ENCODE results near the gene TBC1D14. TPM values are rescaled to one million over a fixed set of nuclear protein-coding genes. Genes with fewer than 3 reads are reported as not detected.

Gene TBC1D14
- total RNA-seq, 1 experiment from 2014 or later, result 35.2 TPM

GRCh38 chr4:7016086-7016485 lies 106.5 kb downstream of the TBC1D14 start:
- H3K27ac ChIP-seq (ENCODE audit: low read length), result no peak overlapping the region
- H2AFZ ChIP-seq (ENCODE audit: low read length), result no peak overlapping the region
- no peaks in the 10 kb centered on the region for H3K9me3 ChIP-seq (ENCODE audit: low read length)
- no peaks in the 10 kb centered on the region for H3K27me3 ChIP-seq (ENCODE audit: low read length)
- peaks cover 12% of the 10 kb centered on the region; the same call in 1 of the 2 replicates for H3K36me3 ChIP-seq (ENCODE audit: insufficient read depth, low read length)
- H3K9me2 ChIP-seq (replicated peaks; ENCODE audit: insufficient read depth, low read length), result no peaks in the 10 kb centered on the region
- no peak for DNase-seq
- no peaks in the 10 kb centered on the region for H4K20me1 ChIP-seq (ENCODE audit: insufficient read depth, low read depth, low read length)
- no peak overlapping the region for H3K4me3 ChIP-seq (ENCODE audit: low read length)
- no peak overlapping the region for H3K4me2 ChIP-seq (ENCODE audit: low read depth, low read length, poor library complexity, severe bottlenecking)
- H3K79me2 ChIP-seq (ENCODE audit: low read length), result no peaks in the 10 kb centered on the region; the same call in 1 of the 2 replicates
- no peak overlapping the region for H3K9ac ChIP-seq (ENCODE audit: low read length)
- peaks cover 16% of the 10 kb centered on the region for H3K4me1 ChIP-seq (ENCODE audit: low read length)

- Histone ChIP-seq H2AFZ (ENCODE audit: low read length) (no peak overlapping the region), H3K9ac (ENCODE audit: low read length) (no peak overlapping the region), H3K79me2 (ENCODE audit: low read length) (no peaks in the 10 kb centered on the region; the same call in 1 of the 2 replicates), H4K20me1 (ENCODE audit: insufficient read depth, low read depth, low read length) (no peaks in the 10 kb centered on the region), H3K36me3 (ENCODE audit: insufficient read depth, low read length) (peaks cover 12% of the 10 kb centered on the region; the same call in 1 of the 2 replicates), H3K9me3 (ENCODE audit: low read length) (no peaks in the 10 kb centered on the region), H3K27me3 (ENCODE audit: low read length) (no peaks in the 10 kb centered on the region), H3K4me1 (ENCODE audit: low read length) (peaks cover 16% of the 10 kb centered on the region), H3K9me2 (replicated peaks; ENCODE audit: insufficient read depth, low read length) (no peaks in the 10 kb centered on the region), H3K27ac (ENCODE audit: low read length) (no peak overlapping the region), H3K4me2 (ENCODE audit: low read depth, low read length, poor library complexity, severe bottlenecking) (no peak overlapping the region), H3K4me3 (ENCODE audit: low read length) (no peak overlapping the region)
- no peak for DNase-seq
These were observed 106.9 kb downstream of the TBC1D14 start for GRCh38 chr4:7016512-7016911.

DNA sequence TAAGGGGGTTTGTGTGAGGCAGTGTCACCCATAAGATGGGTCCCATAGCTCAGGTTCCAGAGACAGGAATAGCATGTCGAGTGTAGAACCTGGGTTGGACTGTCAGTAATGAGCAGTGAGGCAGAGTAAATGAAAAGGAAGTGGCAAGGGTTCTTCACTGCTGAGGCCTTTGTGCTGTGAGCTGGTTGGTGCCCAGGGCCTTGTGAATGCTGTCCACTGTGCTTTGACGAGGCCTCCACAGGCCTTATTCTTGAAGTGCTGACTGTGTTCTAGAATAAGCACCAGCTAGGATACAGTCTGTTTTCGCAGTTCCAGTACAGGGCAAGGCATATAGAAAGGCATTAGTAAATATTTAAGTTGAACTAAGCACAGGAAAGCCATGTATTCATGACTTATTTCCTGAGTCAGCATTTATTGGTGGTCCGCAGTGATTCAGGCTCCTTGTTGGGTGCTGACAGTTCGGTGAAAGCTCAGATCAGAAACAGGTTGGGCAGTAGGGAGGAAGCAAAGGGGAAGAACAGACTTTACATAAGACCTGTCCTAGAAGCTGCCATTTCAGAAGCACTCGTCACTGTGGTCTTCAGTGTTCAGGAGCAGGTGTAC lies 107.9 kb downstream of the TBC1D14 start:
- Histone ChIP-seq H3K4me2 (ENCODE audit: low read depth, low read length, poor library complexity, severe bottlenecking) (no peak overlapping the region), H3K79me2 (ENCODE audit: low read length) (no peaks in the 10 kb centered on the region; the same call in 1 of the 2 replicates), H3K27ac (ENCODE audit: low read length) (no peak overlapping the region), H2AFZ (ENCODE audit: low read length) (no peak overlapping the region), H3K9me3 (ENCODE audit: low read length) (no peaks in the 10 kb centered on the region), H3K4me3 (ENCODE audit: low read length) (no peak overlapping the region), H4K20me1 (ENCODE audit: insufficient read depth, low read depth, low read length) (no peaks in the 10 kb centered on the region), H3K36me3 (ENCODE audit: insufficient read depth, low read length) (peaks cover 12% of the 10 kb centered on the region; the same call in 1 of the 2 replicates), H3K4me1 (ENCODE audit: low read length) (peaks cover 16% of the 10 kb centered on the region), H3K9ac (ENCODE audit: low read length) (no peak overlapping the region), H3K9me2 (replicated peaks; ENCODE audit: insufficient read depth, low read length) (no peaks in the 10 kb centered on the region), H3K27me3 (ENCODE audit: low read length) (no peaks in the 10 kb centered on the region)
- no peak for DNase-seq

DNA sequence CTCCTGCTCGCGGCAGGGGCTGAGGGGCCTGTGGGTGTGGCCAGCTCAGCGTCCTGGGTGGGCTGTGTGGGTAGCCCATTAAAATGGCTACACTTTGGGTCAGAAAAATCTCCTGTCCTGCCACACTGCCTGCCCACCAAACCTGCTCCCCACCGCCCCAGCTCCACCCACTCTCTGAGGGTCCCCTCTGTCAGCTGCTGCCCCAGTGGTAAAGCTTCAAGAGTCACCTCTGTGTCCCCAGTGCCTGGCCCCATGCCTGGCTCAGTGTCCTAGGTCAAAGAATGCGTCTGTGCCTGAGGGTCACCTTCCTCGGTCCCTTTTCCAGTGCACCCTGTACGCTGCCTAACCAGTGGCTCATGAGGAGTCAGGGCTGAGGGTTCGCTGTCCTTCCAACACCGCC lies 108.7 kb downstream of the TBC1D14 start:
- no peaks in the 10 kb centered on the region; the same call in 1 of the 2 replicates for H3K79me2 ChIP-seq (ENCODE audit: low read length)
- no peak overlapping the region for H3K4me3 ChIP-seq (ENCODE audit: low read length)
- H3K4me1 ChIP-seq (ENCODE audit: low read length), result peaks cover 12% of the 10 kb centered on the region
- peaks cover 9% of the 10 kb centered on the region; the same call in 1 of the 2 replicates for H3K36me3 ChIP-seq (ENCODE audit: insufficient read depth, low read length)
- no peak overlapping the region for H3K9ac ChIP-seq (ENCODE audit: low read length)
- no peaks in the 10 kb centered on the region for H3K9me3 ChIP-seq (ENCODE audit: low read length)
- H3K4me2 ChIP-seq (ENCODE audit: low read depth, low read length, poor library complexity, severe bottlenecking), result no peak overlapping the region
- H3K27me3 ChIP-seq (ENCODE audit: low read length), result no peaks in the 10 kb centered on the region
- no peaks in the 10 kb centered on the region for H3K9me2 ChIP-seq (replicated peaks; ENCODE audit: insufficient read depth, low read length)
- H3K27ac ChIP-seq (ENCODE audit: low read length), result no peak overlapping the region
- DNase-seq, result no peak
- no peaks in the 10 kb centered on the region for H4K20me1 ChIP-seq (ENCODE audit: insufficient read depth, low read depth, low read length)
- no peak overlapping the region for H2AFZ ChIP-seq (ENCODE audit: low read length)

DNA sequence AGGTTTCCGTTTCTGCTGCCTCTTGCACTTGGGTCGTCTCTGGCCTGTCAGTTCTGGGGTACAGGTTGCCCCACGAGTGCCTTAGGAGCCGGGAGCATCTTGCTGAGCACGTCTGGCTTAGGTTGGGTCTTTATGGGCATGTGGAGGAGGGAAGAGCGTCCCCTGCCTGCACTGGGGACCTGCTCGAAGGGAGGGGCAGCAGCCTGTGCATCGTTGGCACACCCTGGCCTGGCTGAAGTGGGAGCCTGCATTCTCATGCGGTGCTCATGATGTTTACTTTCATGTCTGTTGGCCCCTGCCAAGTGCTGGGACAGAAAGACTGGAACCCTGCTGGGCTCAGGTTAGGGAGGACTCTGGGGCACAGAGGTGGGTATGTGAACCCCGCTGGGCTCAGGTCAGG lies 109.7 kb downstream of the TBC1D14 start:
- no peaks in the 10 kb centered on the region; the same call in 1 of the 2 replicates for H3K79me2 ChIP-seq (ENCODE audit: low read length)
- no peaks in the 10 kb centered on the region for H3K9me3 ChIP-seq (ENCODE audit: low read length)
- no peak overlapping the region for H3K4me3 ChIP-seq (ENCODE audit: low read length)
- H3K9me2 ChIP-seq (replicated peaks; ENCODE audit: insufficient read depth, low read length), result no peaks in the 10 kb centered on the region
- peaks cover under 1% of the 10 kb centered on the region for H3K4me1 ChIP-seq (ENCODE audit: low read length)
- H3K27ac ChIP-seq (ENCODE audit: low read length), result no peak overlapping the region
- no peak overlapping the region for H3K9ac ChIP-seq (ENCODE audit: low read length)
- peaks cover 5% of the 10 kb centered on the region; the same call in 1 of the 2 replicates for H3K36me3 ChIP-seq (ENCODE audit: insufficient read depth, low read length)
- no peaks in the 10 kb centered on the region for H3K27me3 ChIP-seq (ENCODE audit: low read length)
- H4K20me1 ChIP-seq (ENCODE audit: insufficient read depth, low read depth, low read length), result no peaks in the 10 kb centered on the region
- H3K4me2 ChIP-seq (ENCODE audit: low read depth, low read length, poor library complexity, severe bottlenecking), result no peak overlapping the region
- H2AFZ ChIP-seq (ENCODE audit: low read length), result no peak overlapping the region
- DNase-seq, result no peak

GRCh38 chr4:7020290-7020689 lies 110.7 kb downstream of the TBC1D14 start:
- Histone ChIP-seq H3K9me2 (replicated peaks; ENCODE audit: insufficient read depth, low read length) (no peaks in the 10 kb centered on the region), H3K9me3 (ENCODE audit: low read length) (no peaks in the 10 kb centered on the region), H3K4me2 (ENCODE audit: low read depth, low read length, poor library complexity, severe bottlenecking) (no peak overlapping the region), H3K36me3 (ENCODE audit: insufficient read depth, low read length) (peaks cover 3% of the 10 kb centered on the region; the same call in 1 of the 2 replicates), H3K9ac (ENCODE audit: low read length) (no peak overlapping the region), H2AFZ (ENCODE audit: low read length) (no peak overlapping the region), H3K79me2 (ENCODE audit: low read length) (no peaks in the 10 kb centered on the region; the same call in 1 of the 2 replicates), H3K27ac (ENCODE audit: low read length) (no peak overlapping the region), H4K20me1 (ENCODE audit: insufficient read depth, low read depth, low read length) (no peaks in the 10 kb centered on the region), H3K4me1 (ENCODE audit: low read length) (no peaks in the 10 kb centered on the region), H3K27me3 (ENCODE audit: low read length) (no peaks in the 10 kb centered on the region), H3K4me3 (ENCODE audit: low read length) (no peak overlapping the region)
- DNase-seq, result no peak

GRCh38 chr4:7020856-7021255 lies 111.2 kb downstream of the TBC1D14 start:
- Histone ChIP-seq H3K9me2 (replicated peaks; ENCODE audit: insufficient read depth, low read length) (no peaks in the 10 kb centered on the region), H3K79me2 (ENCODE audit: low read length) (no peaks in the 10 kb centered on the region; the same call in 1 of the 2 replicates), H3K9me3 (ENCODE audit: low read length) (no peaks in the 10 kb centered on the region), H3K9ac (ENCODE audit: low read length) (no peak overlapping the region), H3K4me1 (ENCODE audit: low read length) (no peaks in the 10 kb centered on the region), H3K4me3 (ENCODE audit: low read length) (no peak overlapping the region), H3K27me3 (ENCODE audit: low read length) (no peaks in the 10 kb centered on the region), H2AFZ (ENCODE audit: low read length) (no peak overlapping the region), H3K36me3 (ENCODE audit: insufficient read depth, low read length) (peaks cover 3% of the 10 kb centered on the region; the same call in 1 of the 2 replicates), H3K27ac (ENCODE audit: low read length) (no peak overlapping the region), H3K4me2 (ENCODE audit: low read depth, low read length, poor library complexity, severe bottlenecking) (no peak overlapping the region), H4K20me1 (ENCODE audit: insufficient read depth, low read depth, low read length) (no peaks in the 10 kb centered on the region)
- DNase-seq, result no peak

DNA sequence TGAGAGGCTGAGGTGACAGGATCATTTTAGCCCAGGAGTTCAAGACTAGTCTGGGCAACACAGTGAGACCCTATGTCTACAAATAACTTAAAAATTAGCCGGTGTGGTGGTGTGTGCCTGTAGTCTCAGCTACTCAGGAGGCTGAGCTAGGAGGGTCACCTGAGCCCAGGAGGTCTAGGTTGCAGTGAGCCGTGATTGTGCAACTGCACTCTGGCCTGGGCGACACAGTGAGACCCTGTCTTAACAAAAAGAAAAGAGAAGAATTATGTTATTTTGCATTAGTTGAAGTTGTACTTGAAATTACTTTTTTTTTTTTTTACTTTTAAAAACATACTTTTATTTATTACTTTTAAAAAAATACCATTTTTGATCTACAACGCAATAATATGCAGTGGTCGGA lies 111.7 kb downstream of the TBC1D14 start:
- Histone ChIP-seq H3K9me3 (ENCODE audit: low read length) (no peaks in the 10 kb centered on the region), H3K79me2 (ENCODE audit: low read length) (no peaks in the 10 kb centered on the region; the same call in 1 of the 2 replicates), H3K36me3 (ENCODE audit: insufficient read depth, low read length) (peaks cover 3% of the 10 kb centered on the region; the same call in 1 of the 2 replicates), H3K4me1 (ENCODE audit: low read length) (no peaks in the 10 kb centered on the region), H3K4me2 (ENCODE audit: low read depth, low read length, poor library complexity, severe bottlenecking) (no peak overlapping the region), H3K27me3 (ENCODE audit: low read length) (no peaks in the 10 kb centered on the region), H3K9ac (ENCODE audit: low read length) (no peak overlapping the region), H2AFZ (ENCODE audit: low read length) (no peak overlapping the region), H3K9me2 (replicated peaks; ENCODE audit: insufficient read depth, low read length) (no peaks in the 10 kb centered on the region), H4K20me1 (ENCODE audit: insufficient read depth, low read depth, low read length) (no peaks in the 10 kb centered on the region), H3K4me3 (ENCODE audit: low read length) (no peak overlapping the region), H3K27ac (ENCODE audit: low read length) (no peak overlapping the region)
- no peak for DNase-seq

Measured in Karpas-422 (cell line).